A673 (cell line): ENCODE results near the gene KRTAP4-3. TPM values are rescaled to one million over a fixed set of nuclear protein-coding genes. Genes with fewer than 3 reads are reported as not detected.
"Not testable (repeated sequence)": the region's sequence is repeated elsewhere in the genome, so short reads cannot be mapped to it uniquely, and the experiment has no call there.

Experiments used
- BruUV-seq: library from RNA; stranded (reverse); fragments of 400-500 nt; replicated peaks from 2 replicates; lab custom pipeline; 2021; lab: Mats Ljungman, UMichigan
- CTCF ChIA-PET: fragments of 300-600 bp; sonication (Branson Sonifier 250); formaldehyde crosslinking; loops from one replicate; lab custom pipeline; 2022; ENCODE audit warnings: antibody characterized with exemption; lab: Charles Lee
- POLR2A ChIA-PET: fragments of 300-600 bp; sonication (Branson Sonifier 250); formaldehyde crosslinking; loops from one replicate; lab custom pipeline; 2022; ENCODE audit warnings: antibody characterized with exemption; ENCODE audit not compliant: low non-redundant PET; lab: Charles Lee
- DNase-seq: peaks from one replicate; pipeline ENCODE4 v3.0.0-alpha.2; 2015; ENCODE audit warnings: low spot score
- H3K27ac ChIP-seq: fragments of 200-600 bp; sonication (generic); 2 replicates; pipeline ENCODE4 v1.5.1; 2016; ENCODE audit warnings: mixed run types, low read depth, mild to moderate bottlenecking, mixed read lengths, antibody characterized with exemption, low read length; ENCODE audit not compliant: poor library complexity, severe bottlenecking
- H3K27me3 ChIP-seq: fragments of 200-600 bp; sonication (generic); replicated peaks from 2 replicates; pipeline ENCODE4 v1.6.1; 2017; ENCODE audit warnings: mixed run types, low read depth, mild to moderate bottlenecking, mixed read lengths, antibody characterized with exemption, low read length; ENCODE audit not compliant: insufficient read depth, poor library complexity
- H3K36me3 ChIP-seq: fragments of 200-600 bp; sonication (generic); 2 replicates; pipeline ENCODE4 v1.6.1; 2016; ENCODE audit warnings: mixed run types, mild to moderate bottlenecking, mixed read lengths, antibody characterized with exemption, low read length; ENCODE audit not compliant: insufficient read depth, poor library complexity, severe bottlenecking
- H3K4me1 ChIP-seq: fragments of 200-600 bp; sonication (generic); 2 replicates; pipeline ENCODE4 v1.6.1; 2017; ENCODE audit warnings: mixed run types, mild to moderate bottlenecking, mixed read lengths, antibody characterized with exemption, low read length; ENCODE audit not compliant: insufficient read depth, poor library complexity, severe bottlenecking
- H3K4me3 ChIP-seq: fragments of 200-600 bp; sonication (generic); 2 replicates; pipeline ENCODE4 v1.5.1; 2016; ENCODE audit warnings: low read depth, mixed run types, mild to moderate bottlenecking, mixed read lengths, low read length; ENCODE audit not compliant: poor library complexity, severe bottlenecking
- H3K9me3 ChIP-seq: fragments of 200-600 bp; sonication (generic); 2 replicates; pipeline ENCODE4 v1.6.1; 2016; ENCODE audit warnings: mixed run types, low read depth, mild to moderate bottlenecking, mixed read lengths, antibody characterized with exemption, low read length; ENCODE audit not compliant: poor library complexity, severe bottlenecking
- CTCF ChIP-seq: fragments of 300-800, 200-600 bp; sonication (generic); conservative IDR thresholded peaks from 2 replicates; pipeline ENCODE4 v1.5.1; 2017; ENCODE audit warnings: low read depth, mild to moderate bottlenecking, antibody characterized with exemption, low read length, moderate library complexity, mixed read lengths
- EZH2 ChIP-seq: fragments of 200-600 bp; sonication (generic); IDR thresholded peaks from 2 replicates; pipeline ENCODE4 v1.6.1; 2017; ENCODE audit warnings: borderline replicate concordance, low read depth, mild to moderate bottlenecking, mixed read lengths, antibody characterized with exemption, low read length; ENCODE audit not compliant: poor library complexity, severe bottlenecking
- intact Hi-C: fragments of 100-400 bp; cut with micrococcal nuclease; formaldehyde crosslinking; loops from one replicate; pipeline ENCODE4 v1.10.0; 2022; ENCODE audit not compliant: unreplicated experiment
- total RNA-seq: library from RNA; stranded (reverse); gene quantifications from 2 replicates; pipeline ENCODE4 v1.2.3, GENCODE V29; 2021

The KRTAP4-3 gene
- total RNA-seq, 1 experiment from 2014 or later: not detected

DNA sequence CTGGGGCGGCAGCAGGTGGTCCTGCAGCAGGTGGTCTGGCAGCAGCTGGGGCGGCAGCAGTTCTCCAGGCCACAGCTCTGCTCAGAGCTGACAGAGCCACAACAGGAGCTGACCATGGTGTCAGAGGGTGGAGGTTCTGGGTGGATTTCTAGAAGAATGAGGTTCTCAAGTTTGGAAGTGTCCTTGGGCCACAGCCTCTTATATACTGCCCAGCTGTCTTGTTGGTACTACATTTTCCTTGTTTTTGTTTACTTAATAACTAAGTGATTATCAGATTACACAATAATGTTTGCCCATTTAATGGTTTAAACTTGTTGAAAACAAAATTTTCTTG lies 18.4 kb downstream of the KRTAP4-3 start, which contains the start of gene KRTAP4-5:
Gene KRTAP4-5, minus strand, starts transcription at position 174 of the 334 bp plus-strand sequence. Its CDS starts 58 bp downstream, at position 116.
- ChIA-PET CTCF (no interaction called here), POLR2A (no interaction called here)
- no peaks in the 10 kb centered on the region for H3K27me3 ChIP-seq
- no TSS peak for BruUV-seq
- H3K4me1 ChIP-seq: peaks cover 43% of the 10 kb centered on the region
- H3K27ac ChIP-seq: peak within 1 kb of the TSS; percentile 96
- no peaks in the 10 kb centered on the region for H3K9me3 ChIP-seq
- no peak for TF ChIP-seq CTCF
- TF ChIP-seq EZH2: no peak
- no peaks in the 10 kb centered on the region for H3K36me3 ChIP-seq
- no peak for DNase-seq
- H3K4me3 ChIP-seq: no peak within 1 kb of the TSS
- intact Hi-C loops: loop anchor here (5.0 kb wide), 4 partner anchors 178 to 518 kb away; no protein-coding TSS in a partner anchor

DNA sequence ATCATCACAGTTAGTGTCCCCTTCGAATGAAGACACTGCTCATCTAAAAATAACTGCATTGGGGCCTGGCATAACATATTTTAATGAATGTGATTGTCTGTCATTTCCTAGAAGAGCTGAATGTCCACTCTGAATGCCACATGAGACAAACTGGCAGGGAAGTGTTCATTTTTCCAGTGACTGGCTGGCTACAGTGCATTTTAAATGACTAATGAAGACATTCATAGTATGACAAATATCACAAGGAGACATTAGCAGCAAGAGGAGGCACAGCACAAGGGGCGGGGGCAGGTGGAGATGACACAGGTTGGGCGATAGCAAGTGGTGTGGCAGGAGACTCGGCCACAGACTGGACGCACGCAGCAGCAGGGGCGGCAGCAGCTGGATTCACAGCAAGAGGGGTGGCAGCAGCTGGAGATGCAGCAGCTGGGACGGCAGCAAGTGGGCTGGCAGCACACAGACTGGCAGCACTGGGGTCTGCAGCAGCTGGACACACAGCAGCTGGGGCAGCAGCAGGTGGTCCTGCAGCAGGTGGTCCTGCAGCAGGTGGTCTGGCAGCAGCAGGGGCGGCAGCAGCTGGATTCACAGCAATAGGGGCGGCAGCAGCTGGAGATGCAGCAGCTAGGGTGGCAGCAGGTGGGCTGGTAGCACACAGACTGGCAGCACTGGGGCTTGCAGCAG lies 18.9 kb downstream of the KRTAP4-3 start:
- Histone ChIP-seq H3K4me1 (peaks cover 40% of the 10 kb centered on the region), H3K27ac (peak overlapping the region; percentile 96)
- H3K9me3 ChIP-seq, BruUV-seq, H3K4me3 ChIP-seq, POLR2A ChIA-PET, H3K27me3 ChIP-seq, H3K36me3 ChIP-seq: not testable (repeated sequence)
- intact Hi-C loops: loop anchor here (5.0 kb wide), 4 partner anchors 178 to 518 kb away; no protein-coding TSS in a partner anchor
- peak; percentile 28 for DNase-seq
- CTCF ChIA-PET: interaction anchor here (0.5 kb wide), 1 partner anchor 499 kb away, joined by 10 read pairs; no protein-coding TSS in a partner anchor

DNA sequence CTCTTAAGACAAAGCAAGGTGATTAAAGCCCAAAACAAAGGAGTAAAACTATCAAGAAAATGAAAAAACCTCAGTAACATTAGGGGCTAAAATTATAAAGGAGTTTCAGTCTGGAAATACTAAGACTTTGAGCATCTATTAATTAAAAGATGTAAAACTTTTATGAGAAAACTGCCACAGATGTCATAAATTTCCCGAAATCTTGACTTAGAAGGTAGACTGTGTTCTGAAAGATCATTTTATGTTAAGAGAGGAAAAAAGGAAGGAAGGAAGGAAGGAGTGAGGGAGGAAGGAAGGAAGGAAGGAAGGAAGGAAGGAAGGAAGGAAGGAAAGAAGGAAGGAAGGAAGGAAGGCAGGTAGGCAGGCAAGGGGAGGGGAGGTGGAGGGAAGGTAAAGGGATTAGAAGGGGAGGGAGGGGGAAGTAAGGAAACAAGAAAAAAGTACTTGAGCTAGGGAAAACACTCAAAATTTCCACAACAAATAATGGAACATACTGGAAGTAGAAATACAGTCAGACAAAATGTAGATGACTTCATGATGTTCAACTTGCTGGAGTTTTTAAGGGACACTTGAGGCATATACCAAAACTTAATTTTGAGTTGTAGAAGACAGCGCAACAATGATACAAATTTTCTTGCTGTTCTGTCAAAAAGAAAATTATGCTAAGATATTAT lies 20.4 kb downstream of the KRTAP4-3 start:
- TF ChIP-seq EZH2: no peak
- TF ChIP-seq CTCF: no peak
- POLR2A ChIA-PET: interaction anchor here (0.7 kb wide), 2 partner anchors 237 to 240 kb away, joined by 4 to 5 read pairs; no protein-coding TSS in a partner anchor
- BruUV-seq: no TSS peak
- intact Hi-C loops: loop anchor here (5.0 kb wide), 4 partner anchors 180 to 520 kb away; no protein-coding TSS in a partner anchor
- Histone ChIP-seq H3K36me3 (no peaks in the 10 kb centered on the region), H3K4me3 (no peak overlapping the region), H3K27me3 (no peaks in the 10 kb centered on the region), H3K27ac (peak overlapping the region; percentile 96), H3K4me1 (peaks cover 31% of the 10 kb centered on the region), H3K9me3 (peaks cover 8% of the 10 kb centered on the region)
- CTCF ChIA-PET: interaction anchor here (0.8 to 1.8 kb wide), 2 partner anchors 241 to 501 kb away, joined by 9 read pairs; no protein-coding TSS in a partner anchor
- peak; percentile 72 for DNase-seq
